Measurements from ENCODE around the gene TEX53. TPM values are rescaled to one million over a fixed set of nuclear protein-coding genes. Genes with fewer than 3 reads are reported as not detected.

Gene TEX53
- total RNA-seq, 1 experiment from 2014 or later = not detected

DNA sequence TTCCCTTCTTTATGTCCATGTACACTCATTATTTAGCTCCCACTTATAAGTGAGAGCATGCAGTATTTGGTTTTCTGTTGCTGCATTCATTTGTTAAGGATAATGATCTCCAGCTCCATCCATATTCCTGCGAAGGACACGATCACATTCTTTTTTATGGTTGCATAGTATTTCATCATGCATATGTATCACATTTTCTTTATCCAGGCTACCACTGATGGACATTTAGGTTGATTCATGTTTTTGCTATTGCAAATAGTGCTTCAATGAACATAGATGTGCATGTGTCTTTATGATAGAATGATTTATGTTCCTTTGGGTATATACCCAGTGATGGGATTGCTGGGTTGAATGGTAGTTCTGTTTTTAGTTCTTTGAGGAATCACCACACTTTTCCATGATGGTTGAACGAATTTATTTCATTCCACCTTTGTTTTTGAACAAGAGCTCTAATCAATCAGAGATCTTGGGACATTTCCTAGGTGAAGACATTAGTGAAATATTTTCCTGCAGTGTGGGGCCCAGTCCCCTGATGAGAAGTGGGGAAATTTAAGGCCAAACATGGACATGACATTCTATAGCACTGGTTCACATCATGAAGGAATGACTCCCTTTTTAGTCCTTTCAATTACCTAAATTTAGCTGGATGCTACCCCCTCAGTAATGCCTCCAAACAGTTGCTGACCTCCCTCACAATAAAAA, 31.5 kb upstream of the TEX53 start (continued):
- TF ChIP-seq, protein P1, sequence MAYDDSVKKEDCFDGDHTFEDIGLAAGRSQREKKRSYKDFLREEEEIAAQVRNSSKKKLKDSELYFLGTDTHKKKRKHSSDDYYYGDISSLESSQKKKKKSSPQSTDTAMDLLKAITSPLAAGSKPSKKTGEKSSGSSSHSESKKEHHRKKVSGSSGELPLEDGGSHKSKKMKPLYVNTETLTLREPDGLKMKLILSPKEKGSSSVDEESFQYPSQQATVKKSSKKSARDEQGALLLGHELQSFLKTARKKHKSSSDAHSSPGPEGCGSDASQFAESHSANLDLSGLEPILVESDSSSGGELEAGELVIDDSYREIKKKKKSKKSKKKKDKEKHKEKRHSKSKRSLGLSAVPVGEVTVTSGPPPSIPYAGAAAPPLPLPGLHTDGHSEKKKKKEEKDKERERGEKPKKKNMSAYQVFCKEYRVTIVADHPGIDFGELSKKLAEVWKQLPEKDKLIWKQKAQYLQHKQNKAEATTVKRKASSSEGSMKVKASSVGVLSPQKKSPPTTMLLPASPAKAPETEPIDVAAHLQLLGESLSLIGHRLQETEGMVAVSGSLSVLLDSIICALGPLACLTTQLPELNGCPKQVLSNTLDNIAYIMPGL (CRISPR knock-in tag; IDR thresholded peaks at IDR 0.05) = no peak
- TF ChIP-seq NFYB (CRISPR knock-in tag; conservative IDR thresholded peaks at IDR 0.05; ENCODE audit: low read depth) (no peak), ATF6 (CRISPR knock-in tag; IDR thresholded peaks at IDR 0.05) (no peak), IRF2 (CRISPR knock-in tag; IDR thresholded peaks at IDR 0.05; ENCODE audit: borderline replicate concordance, low read depth) (no peak), ARID4B (CRISPR knock-in tag; IDR thresholded peaks at IDR 0.05; ENCODE audit: borderline replicate concordance) (no peak)

DNA sequence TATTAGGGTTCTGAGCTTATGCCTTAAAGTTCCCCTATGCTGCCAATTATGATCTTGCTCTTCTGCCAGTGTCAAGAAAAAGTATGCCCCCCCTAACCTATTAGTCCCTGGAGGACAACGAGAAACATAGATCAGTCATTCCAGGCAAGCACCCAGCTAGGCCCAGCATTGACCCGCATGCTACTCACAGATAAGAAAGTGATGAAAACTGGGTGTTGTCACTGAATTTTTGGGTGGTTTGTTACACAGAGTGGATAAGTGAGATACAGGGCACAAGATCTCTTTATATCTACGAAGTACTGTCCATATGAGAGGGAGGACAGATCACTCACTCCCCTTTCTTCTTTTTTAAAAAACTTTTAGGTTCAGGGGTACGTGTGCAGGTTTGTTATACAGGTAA, 30.8 kb upstream of the TEX53 start:
- no peak overlapping the region for H3K27ac Mint-ChIP-seq
- TF ChIP-seq ZBTB21 (CRISPR knock-in tag; IDR thresholded peaks at IDR 0.05; ENCODE audit: borderline replicate concordance) (no peak), CTCF (IDR thresholded peaks at IDR 0.05) (no peak), ATF6 (CRISPR knock-in tag; IDR thresholded peaks at IDR 0.05) (no peak), CDX4 (CRISPR knock-in tag; IDR thresholded peaks at IDR 0.05; ENCODE audit: borderline replicate concordance) (no peak), E2F1 (CRISPR knock-in tag; IDR thresholded peaks at IDR 0.05) (no peak), JUN (CRISPR knock-in tag; IDR thresholded peaks at IDR 0.05) (no peak), SOX15 (CRISPR knock-in tag; IDR thresholded peaks at IDR 0.05) (no peak)
- TF ChIP-seq, protein P2, sequence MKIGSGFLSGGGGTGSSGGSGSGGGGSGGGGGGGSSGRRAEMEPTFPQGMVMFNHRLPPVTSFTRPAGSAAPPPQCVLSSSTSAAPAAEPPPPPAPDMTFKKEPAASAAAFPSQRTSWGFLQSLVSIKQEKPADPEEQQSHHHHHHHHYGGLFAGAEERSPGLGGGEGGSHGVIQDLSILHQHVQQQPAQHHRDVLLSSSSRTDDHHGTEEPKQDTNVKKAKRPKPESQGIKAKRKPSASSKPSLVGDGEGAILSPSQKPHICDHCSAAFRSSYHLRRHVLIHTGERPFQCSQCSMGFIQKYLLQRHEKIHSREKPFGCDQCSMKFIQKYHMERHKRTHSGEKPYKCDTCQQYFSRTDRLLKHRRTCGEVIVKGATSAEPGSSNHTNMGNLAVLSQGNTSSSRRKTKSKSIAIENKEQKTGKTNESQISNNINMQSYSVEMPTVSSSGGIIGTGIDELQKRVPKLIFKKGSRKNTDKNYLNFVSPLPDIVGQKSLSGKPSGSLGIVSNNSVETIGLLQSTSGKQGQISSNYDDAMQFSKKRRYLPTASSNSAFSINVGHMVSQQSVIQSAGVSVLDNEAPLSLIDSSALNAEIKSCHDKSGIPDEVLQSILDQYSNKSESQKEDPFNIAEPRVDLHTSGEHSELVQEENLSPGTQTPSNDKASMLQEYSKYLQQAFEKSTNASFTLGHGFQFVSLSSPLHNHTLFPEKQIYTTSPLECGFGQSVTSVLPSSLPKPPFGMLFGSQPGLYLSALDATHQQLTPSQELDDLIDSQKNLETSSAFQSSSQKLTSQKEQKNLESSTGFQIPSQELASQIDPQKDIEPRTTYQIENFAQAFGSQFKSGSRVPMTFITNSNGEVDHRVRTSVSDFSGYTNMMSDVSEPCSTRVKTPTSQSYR (CRISPR knock-in tag; IDR thresholded peaks at IDR 0.05) = no peak
- TF ChIP-seq, protein P3, sequence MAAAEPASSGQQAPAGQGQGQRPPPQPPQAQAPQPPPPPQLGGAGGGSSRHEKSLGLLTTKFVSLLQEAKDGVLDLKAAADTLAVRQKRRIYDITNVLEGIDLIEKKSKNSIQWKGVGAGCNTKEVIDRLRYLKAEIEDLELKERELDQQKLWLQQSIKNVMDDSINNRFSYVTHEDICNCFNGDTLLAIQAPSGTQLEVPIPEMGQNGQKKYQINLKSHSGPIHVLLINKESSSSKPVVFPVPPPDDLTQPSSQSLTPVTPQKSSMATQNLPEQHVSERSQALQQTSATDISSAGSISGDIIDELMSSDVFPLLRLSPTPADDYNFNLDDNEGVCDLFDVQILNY (CRISPR knock-in tag; IDR thresholded peaks at IDR 0.05) = no peak
- CTCF ChIA-PET = no interaction called here
- ATAC-seq (no peak), DNase-seq (ENCODE audit: low spot score) (no peak)
- no peaks in the 10 kb centered on the region for H3K36me3 Mint-ChIP-seq
- POLR2A ChIA-PET = no interaction called here
- H3K4me3 Mint-ChIP-seq = no peak overlapping the region
- H3K27me3 Mint-ChIP-seq (ENCODE audit: low read depth) = peaks cover 28% of the 10 kb centered on the region
- no peaks in the 10 kb centered on the region for H3K9me3 Mint-ChIP-seq
- H3K4me1 Mint-ChIP-seq = 0 out of 2 replicates have a peak, but pooled peaks cover 6% of the 10 kb centered on the region

Measured in WTC11 (cell line).